ENCODE measurements around the gene SDR39U1. TPM values are rescaled to one million over a fixed set of nuclear protein-coding genes. Genes with fewer than 3 reads are reported as not detected.

Gene SDR39U1
- total RNA-seq, 4 donors from 2014 or later: 21.7 to 51.4 (median 38.3) TPM

DNA sequence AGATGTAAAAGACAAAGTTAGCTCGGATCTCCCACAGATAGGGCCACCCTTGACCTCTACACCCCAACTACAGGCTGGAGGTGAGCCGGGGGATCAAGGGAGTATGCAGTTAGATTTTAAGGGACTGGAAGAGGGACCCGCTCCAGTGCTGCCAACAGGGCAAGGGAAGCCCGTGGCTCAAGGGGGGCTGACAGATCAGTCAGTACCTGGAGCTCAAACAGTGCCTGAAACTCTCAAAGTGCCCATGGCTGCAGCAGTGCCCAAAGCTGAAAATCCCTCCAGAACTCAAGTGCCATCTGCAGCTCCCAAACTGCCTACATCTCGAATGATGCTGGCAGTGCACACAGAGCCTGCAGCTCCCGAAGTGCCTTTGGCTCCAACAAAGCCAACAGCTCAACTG is 33.4 kb downstream of the SDR39U1 start:
- no peaks in the 10 kb centered on the region for H3K36me3 ChIP-seq

DNA sequence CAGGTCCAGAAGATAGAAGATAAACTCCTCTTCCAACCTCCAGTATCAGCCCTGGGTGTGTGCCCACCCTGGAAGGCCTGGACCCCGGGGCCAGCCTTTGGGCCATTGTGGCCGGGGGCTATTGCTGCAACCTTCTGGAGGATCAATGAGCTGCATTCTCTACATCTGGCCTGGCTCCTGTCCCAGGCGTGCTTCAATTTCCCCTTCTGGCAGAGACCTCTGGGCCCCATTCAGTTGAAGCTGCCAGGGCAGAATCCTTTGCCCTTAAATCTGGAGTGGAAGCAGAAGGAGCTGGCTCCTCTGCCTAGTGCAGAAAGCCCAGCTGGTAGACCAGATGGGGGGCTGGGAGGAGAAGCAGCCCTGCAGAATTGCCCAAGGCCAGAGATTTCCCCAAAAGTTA is 33.8 kb downstream of the SDR39U1 start:
- Histone ChIP-seq H3K4me1 (peaks cover 0 to 3% of the 10 kb centered on the region in 2 donors), H3K36me3 (no peaks in the 10 kb centered on the region)
- no peak for DNase-seq

More for the DNA sequence above, 33.4 kb downstream of the SDR39U1 start:
- TF ChIP-seq, protein P1, sequence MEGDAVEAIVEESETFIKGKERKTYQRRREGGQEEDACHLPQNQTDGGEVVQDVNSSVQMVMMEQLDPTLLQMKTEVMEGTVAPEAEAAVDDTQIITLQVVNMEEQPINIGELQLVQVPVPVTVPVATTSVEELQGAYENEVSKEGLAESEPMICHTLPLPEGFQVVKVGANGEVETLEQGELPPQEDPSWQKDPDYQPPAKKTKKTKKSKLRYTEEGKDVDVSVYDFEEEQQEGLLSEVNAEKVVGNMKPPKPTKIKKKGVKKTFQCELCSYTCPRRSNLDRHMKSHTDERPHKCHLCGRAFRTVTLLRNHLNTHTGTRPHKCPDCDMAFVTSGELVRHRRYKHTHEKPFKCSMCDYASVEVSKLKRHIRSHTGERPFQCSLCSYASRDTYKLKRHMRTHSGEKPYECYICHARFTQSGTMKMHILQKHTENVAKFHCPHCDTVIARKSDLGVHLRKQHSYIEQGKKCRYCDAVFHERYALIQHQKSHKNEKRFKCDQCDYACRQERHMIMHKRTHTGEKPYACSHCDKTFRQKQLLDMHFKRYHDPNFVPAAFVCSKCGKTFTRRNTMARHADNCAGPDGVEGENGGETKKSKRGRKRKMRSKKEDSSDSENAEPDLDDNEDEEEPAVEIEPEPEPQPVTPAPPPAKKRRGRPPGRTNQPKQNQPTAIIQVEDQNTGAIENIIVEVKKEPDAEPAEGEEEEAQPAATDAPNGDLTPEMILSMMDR (IDR thresholded peaks at IDR 0.05 in 4 of 5, conservative IDR thresholded peaks at IDR 0.05 in 1 of 5): no peak
- no peak for TF ChIP-seq POLR2A (IDR thresholded peaks at IDR 0.05)
- Histone ChIP-seq H3K4me1 (no peaks in the 10 kb centered on the region), H3K27ac (no peak overlapping the region), H3K4me3 (no peak overlapping the region), H3K9me3 (no peaks in the 10 kb centered on the region), H3K27me3 (no peaks in the 10 kb centered on the region)
- in situ Hi-C loops (cut with MboI; ENCODE audit: low sequenced_read_pairs in 4 of 4) (no loop called here), intact Hi-C loops (cut with DNase I; ENCODE audit: low total_unique reads) (no loop called here)
- ATAC-seq (no peak), DNase-seq (no peak)

DNA sequence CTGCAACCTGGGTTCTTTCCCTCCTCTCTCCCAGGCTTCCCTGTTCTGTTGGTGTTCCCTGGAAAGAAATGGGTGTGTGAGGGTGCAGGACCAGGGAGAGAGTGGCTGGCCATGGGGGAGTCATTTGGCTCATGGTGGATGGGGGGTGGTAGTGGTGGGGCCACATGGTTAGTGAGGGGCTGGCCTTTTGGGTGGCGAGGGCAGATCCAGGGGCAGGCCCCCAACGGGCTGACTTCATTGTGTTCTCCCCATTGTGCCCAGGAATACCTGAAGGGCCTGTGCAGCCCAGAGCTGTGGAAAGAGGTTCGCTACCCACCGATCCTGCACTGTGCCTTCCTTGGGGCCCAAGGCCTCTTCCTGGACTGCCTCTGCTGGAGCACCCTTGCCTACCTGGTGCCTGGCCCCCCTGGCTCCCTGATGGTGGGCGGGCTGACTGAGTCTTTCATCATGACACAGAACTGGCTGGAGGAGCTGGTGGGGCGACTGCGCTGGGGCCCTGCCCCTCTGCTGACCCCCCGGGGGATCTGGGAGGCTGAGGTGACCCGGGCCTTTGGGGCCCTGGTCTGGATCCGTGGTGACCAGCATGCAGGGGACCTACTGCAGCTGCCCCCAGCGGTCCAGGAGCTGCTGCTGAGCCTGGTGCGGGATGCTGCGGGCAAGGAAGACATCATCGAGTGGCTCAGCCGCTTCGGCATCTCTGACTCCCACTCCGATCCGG is 34.8 kb downstream of the SDR39U1 start:
- H3K9me3 ChIP-seq: no peaks in the 10 kb centered on the region
- no peak for TF ChIP-seq POLR2A (IDR thresholded peaks at IDR 0.05)
- TF ChIP-seq, protein P1 (IDR thresholded peaks at IDR 0.05 in 4 of 5, conservative IDR thresholded peaks at IDR 0.05 in 1 of 5): no peak
- H3K4me1 ChIP-seq: peaks cover 5 to 13% of the 10 kb centered on the region in 2 donors
- no peak overlapping the region for H3K4me3 ChIP-seq
- H3K27me3 ChIP-seq: no peaks in the 10 kb centered on the region
- no peak for ATAC-seq
- H3K27ac ChIP-seq: no peak overlapping the region
- no peaks in the 10 kb centered on the region for H3K36me3 ChIP-seq
- intact Hi-C loops (cut with DNase I; ENCODE audit: low total_unique reads) (no loop called here), in situ Hi-C loops (cut with MboI; ENCODE audit: low sequenced_read_pairs in 4 of 4) (no loop called here)
- no peak for DNase-seq

More for the DNA sequence above, 33.8 kb downstream of the SDR39U1 start:
- Histone ChIP-seq H3K9me3 (no peaks in the 10 kb centered on the region), H3K27ac (no peak overlapping the region), H3K27me3 (no peaks in the 10 kb centered on the region), H3K4me3 (no peak overlapping the region)
- TF ChIP-seq POLR2A (IDR thresholded peaks at IDR 0.05): no peak
- TF ChIP-seq, protein P1 (IDR thresholded peaks at IDR 0.05 in 4 of 5, conservative IDR thresholded peaks at IDR 0.05 in 1 of 5): no peak
- intact Hi-C loops (cut with DNase I; ENCODE audit: low total_unique reads): no loop called here
- no peak for ATAC-seq
- in situ Hi-C loops (cut with MboI; ENCODE audit: low sequenced_read_pairs in 4 of 4): no loop called here

DNA sequence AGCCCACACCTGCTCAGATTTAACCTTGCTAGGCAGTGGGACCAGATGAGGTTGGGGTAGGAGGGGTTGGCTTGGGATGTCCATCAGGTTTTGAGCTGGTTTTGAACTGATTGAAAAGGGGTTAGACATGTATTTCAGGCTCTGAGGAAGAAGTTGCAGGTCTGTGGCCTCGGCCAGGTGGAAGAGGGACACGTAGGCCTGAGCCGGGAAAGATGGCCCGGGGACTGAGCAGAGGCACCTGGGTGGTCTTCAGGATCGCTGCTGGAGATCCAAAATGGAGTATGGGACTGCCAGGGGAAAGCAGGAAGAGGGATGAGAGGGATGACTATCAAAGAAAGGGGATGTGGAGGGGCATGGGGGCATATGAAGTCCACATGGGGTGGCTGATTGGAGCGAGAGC is 36.2 kb downstream of the SDR39U1 start:
- in situ Hi-C loops (cut with MboI; ENCODE audit: low sequenced_read_pairs in 4 of 4): no loop called here

More for the DNA sequence above, 36.2 kb downstream of the SDR39U1 start:
- H3K36me3 ChIP-seq: no peaks in the 10 kb centered on the region
- no peak overlapping the region for H3K27ac ChIP-seq
- H3K9me3 ChIP-seq: no peaks in the 10 kb centered on the region
- DNase-seq (no peak), ATAC-seq (no peak)
- H3K4me3 ChIP-seq: no peak overlapping the region
- peaks cover 9 to 18% of the 10 kb centered on the region in 2 donors for H3K4me1 ChIP-seq
- no peaks in the 10 kb centered on the region for H3K27me3 ChIP-seq
- intact Hi-C loops (cut with DNase I; ENCODE audit: low total_unique reads): no loop called here
- TF ChIP-seq, protein P1 (IDR thresholded peaks at IDR 0.05 in 4 of 5, conservative IDR thresholded peaks at IDR 0.05 in 1 of 5): no peak
- TF ChIP-seq POLR2A (IDR thresholded peaks at IDR 0.05): no peak
